K562 (cell line): ENCODE data around the gene MARK4. TPM values are rescaled to one million over a fixed set of nuclear protein-coding genes. Genes with fewer than 3 reads are reported as not detected.

Source experiments
- PURB ChIP-seq: sonication (generic); formaldehyde crosslinking; IDR thresholded peaks from 2 replicates; pipeline ENCODE4 v1.9.0; 2021; ENCODE audit warnings: low read depth, mild to moderate bottlenecking, missing genetic modification reagents
- RBM25 ChIP-seq: fragments of 200-400 bp; formaldehyde crosslinking; IDR thresholded peaks from 2 replicates; pipeline ENCODE4 v1.6.1; 2018; ENCODE audit warnings: low read length, low read depth, moderate library complexity; ENCODE audit not compliant: severe bottlenecking
- ZNF408 ChIP-seq: fragments of 250-450 bp; sonication (Bioruptor Pico); IDR thresholded peaks from 2 replicates; pipeline ENCODE4 v1.4.0; 2020; ENCODE audit warnings: low read depth, mild to moderate bottlenecking, moderate library complexity
- ZNF551 ChIP-seq: fragments of 250-450 bp; sonication (Bioruptor Pico); IDR thresholded peaks from 2 replicates; pipeline ENCODE4 v1.5.0; 2021; ENCODE audit warnings: mild to moderate bottlenecking, moderate library complexity
- polyA plus RNA-seq, 8 experiments: library from polyadenylated mRNA; depleted of rRNA in 4 of 8; stranded (reverse) in 5 of 8; unstranded in 3 of 8; fragments of >200 nt; fragmentation: Nextera tagmentation in 2 of 8; fragmentation: Illumina TruSeq in 1 of 8; extraction: Ambion mirVana in 2 of 8; extraction: Trizol in 1 of 8; gene quantifications; 2 replicates each; pipeline versions ENCODE4 v1.2.1 to v1.2.3, GENCODE V29; 2011 to 2014; ENCODE audit warnings: inconsistent platforms in 1 of 8, missing spikeins in 1 of 8
- total RNA-seq, 7 experiments: library from RNA; depleted of rRNA in 6 of 7; stranded (reverse); fragments of >200 nt in 6 of 7; fragmentation: Illumina TruSeq in 2 of 7; extraction: Trizol in 2 of 7; gene quantifications; 2 replicates each; pipeline versions ENCODE4 v1.2.1 to v1.2.3, GENCODE V29; 2011 to 2021; ENCODE audit warnings: low replicate concordance in 1 of 7
- TF ChIP-seq, protein P1 (sequence below): fragments of 450-650 bp; IDR thresholded peaks from 2 replicates; pipeline ENCODE4 v1.6.1; 2016; ENCODE audit warnings: mild to moderate bottlenecking, moderate library complexity

Gene MARK4
- total and polyA plus RNA-seq, 9 of the 15 experiments (the other 6 are each of a cell fraction or from before 2014, with no cell fraction given): 0.52 to 29.4 (median 8.6) TPM

GRCh38 chr19:45320997-45321775 lies 70.1 kb downstream of the MARK4 start (continued):
- TF ChIP-seq, protein P1, sequence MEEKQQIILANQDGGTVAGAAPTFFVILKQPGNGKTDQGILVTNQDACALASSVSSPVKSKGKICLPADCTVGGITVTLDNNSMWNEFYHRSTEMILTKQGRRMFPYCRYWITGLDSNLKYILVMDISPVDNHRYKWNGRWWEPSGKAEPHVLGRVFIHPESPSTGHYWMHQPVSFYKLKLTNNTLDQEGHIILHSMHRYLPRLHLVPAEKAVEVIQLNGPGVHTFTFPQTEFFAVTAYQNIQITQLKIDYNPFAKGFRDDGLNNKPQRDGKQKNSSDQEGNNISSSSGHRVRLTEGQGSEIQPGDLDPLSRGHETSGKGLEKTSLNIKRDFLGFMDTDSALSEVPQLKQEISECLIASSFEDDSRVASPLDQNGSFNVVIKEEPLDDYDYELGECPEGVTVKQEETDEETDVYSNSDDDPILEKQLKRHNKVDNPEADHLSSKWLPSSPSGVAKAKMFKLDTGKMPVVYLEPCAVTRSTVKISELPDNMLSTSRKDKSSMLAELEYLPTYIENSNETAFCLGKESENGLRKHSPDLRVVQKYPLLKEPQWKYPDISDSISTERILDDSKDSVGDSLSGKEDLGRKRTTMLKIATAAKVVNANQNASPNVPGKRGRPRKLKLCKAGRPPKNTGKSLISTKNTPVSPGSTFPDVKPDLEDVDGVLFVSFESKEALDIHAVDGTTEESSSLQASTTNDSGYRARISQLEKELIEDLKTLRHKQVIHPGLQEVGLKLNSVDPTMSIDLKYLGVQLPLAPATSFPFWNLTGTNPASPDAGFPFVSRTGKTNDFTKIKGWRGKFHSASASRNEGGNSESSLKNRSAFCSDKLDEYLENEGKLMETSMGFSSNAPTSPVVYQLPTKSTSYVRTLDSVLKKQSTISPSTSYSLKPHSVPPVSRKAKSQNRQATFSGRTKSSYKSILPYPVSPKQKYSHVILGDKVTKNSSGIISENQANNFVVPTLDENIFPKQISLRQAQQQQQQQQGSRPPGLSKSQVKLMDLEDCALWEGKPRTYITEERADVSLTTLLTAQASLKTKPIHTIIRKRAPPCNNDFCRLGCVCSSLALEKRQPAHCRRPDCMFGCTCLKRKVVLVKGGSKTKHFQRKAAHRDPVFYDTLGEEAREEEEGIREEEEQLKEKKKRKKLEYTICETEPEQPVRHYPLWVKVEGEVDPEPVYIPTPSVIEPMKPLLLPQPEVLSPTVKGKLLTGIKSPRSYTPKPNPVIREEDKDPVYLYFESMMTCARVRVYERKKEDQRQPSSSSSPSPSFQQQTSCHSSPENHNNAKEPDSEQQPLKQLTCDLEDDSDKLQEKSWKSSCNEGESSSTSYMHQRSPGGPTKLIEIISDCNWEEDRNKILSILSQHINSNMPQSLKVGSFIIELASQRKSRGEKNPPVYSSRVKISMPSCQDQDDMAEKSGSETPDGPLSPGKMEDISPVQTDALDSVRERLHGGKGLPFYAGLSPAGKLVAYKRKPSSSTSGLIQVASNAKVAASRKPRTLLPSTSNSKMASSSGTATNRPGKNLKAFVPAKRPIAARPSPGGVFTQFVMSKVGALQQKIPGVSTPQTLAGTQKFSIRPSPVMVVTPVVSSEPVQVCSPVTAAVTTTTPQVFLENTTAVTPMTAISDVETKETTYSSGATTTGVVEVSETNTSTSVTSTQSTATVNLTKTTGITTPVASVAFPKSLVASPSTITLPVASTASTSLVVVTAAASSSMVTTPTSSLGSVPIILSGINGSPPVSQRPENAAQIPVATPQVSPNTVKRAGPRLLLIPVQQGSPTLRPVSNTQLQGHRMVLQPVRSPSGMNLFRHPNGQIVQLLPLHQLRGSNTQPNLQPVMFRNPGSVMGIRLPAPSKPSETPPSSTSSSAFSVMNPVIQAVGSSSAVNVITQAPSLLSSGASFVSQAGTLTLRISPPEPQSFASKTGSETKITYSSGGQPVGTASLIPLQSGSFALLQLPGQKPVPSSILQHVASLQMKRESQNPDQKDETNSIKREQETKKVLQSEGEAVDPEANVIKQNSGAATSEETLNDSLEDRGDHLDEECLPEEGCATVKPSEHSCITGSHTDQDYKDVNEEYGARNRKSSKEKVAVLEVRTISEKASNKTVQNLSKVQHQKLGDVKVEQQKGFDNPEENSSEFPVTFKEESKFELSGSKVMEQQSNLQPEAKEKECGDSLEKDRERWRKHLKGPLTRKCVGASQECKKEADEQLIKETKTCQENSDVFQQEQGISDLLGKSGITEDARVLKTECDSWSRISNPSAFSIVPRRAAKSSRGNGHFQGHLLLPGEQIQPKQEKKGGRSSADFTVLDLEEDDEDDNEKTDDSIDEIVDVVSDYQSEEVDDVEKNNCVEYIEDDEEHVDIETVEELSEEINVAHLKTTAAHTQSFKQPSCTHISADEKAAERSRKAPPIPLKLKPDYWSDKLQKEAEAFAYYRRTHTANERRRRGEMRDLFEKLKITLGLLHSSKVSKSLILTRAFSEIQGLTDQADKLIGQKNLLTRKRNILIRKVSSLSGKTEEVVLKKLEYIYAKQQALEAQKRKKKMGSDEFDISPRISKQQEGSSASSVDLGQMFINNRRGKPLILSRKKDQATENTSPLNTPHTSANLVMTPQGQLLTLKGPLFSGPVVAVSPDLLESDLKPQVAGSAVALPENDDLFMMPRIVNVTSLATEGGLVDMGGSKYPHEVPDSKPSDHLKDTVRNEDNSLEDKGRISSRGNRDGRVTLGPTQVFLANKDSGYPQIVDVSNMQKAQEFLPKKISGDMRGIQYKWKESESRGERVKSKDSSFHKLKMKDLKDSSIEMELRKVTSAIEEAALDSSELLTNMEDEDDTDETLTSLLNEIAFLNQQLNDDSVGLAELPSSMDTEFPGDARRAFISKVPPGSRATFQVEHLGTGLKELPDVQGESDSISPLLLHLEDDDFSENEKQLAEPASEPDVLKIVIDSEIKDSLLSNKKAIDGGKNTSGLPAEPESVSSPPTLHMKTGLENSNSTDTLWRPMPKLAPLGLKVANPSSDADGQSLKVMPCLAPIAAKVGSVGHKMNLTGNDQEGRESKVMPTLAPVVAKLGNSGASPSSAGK: no peak
- TF ChIP-seq ZNF551 (no peak), PURB (no peak), RBM25 (peak; percentile 76), ZNF408 (CRISPR knock-in tag) (no peak)
